ENCODE measurements around the gene CBX7. TPM values are rescaled to one million over a fixed set of nuclear protein-coding genes. Genes with fewer than 3 reads are reported as not detected.

The CBX7 gene
- total and polyA plus RNA-seq, 12 donors = 34.5 to 85.8 (median 75.8) TPM

- intact Hi-C loops (cut with DNase I) = loop anchor here in 2 of 10 donors (10.0 kb wide), 2 partner anchors 258 to 358 kb away; partner anchors contain the start of gene CBX6 (in 1 of the 2)
- Histone ChIP-seq H3K4me1 (peaks cover 4 to 33% (median 19%) of the 10 kb centered on the region in 9 donors), H3K9me3 (no peaks in the 10 kb centered on the region), H3K36me3 (peaks cover 0 to 62% (median 3%) of the 10 kb centered on the region in 9 donors), H3K27me3 (no peaks in the 10 kb centered on the region), H3K27ac (no peak overlapping the region), H3K4me3 (no peak overlapping the region)
- 95 to 96% methylated on average over 22 of the region's 22 CpGs for WGBS, 2 donors
- TF ChIP-seq CTCF (IDR thresholded peaks at IDR 0.05) = no peak
- no peak for ATAC-seq
- DNase-seq = no peak
These were observed 19.5 kb downstream of the CBX7 start for GRCh38 chr22:39132871-39133524.

GRCh38 chr22:39132281-39132680, 20.2 kb downstream of the CBX7 start:
- H3K36me3 ChIP-seq = peaks cover 0 to 55% (median 3%) of the 10 kb centered on the region in 9 donors
- intact Hi-C loops (cut with DNase I) = loop anchor here in 2 of 10 donors (10.0 kb wide), 2 partner anchors 257 to 357 kb away; partner anchors contain the start of gene CBX6 (in 1 of the 2)
- 85 to 91% methylated on average over 6 of the region's 6 CpGs for WGBS, 2 donors

GRCh38 chr22:39130892-39131855, 21.3 kb downstream of the CBX7 start:
- no peaks in the 10 kb centered on the region for H3K27me3 ChIP-seq
- H3K9me3 ChIP-seq = no peaks in the 10 kb centered on the region
- H3K27ac ChIP-seq = peak overlapping the region in 6 of 10 donors; percentile 23 to 65 (median 44)
- H3K36me3 ChIP-seq = peaks cover 0 to 45% (median 3%) of the 10 kb centered on the region in 9 donors
- TF ChIP-seq CTCF (IDR thresholded peaks at IDR 0.05) = no peak
- WGBS, 2 donors = 45 to 51% methylated on average over 24 of the region's 24 CpGs
- intact Hi-C loops (cut with DNase I) = loop anchor here in 2 of 10 donors (10.0 kb wide), 2 partner anchors 256 to 356 kb away; partner anchors contain the start of gene CBX6 (in 1 of the 2)
- ATAC-seq = peak in 4 of 8 donors; percentile 12 to 30 (median 26)
- H3K4me3 ChIP-seq = no peak overlapping the region
- no peak for DNase-seq
- peaks cover 4 to 33% (median 19%) of the 10 kb centered on the region in 9 donors for H3K4me1 ChIP-seq

More at GRCh38 chr22:39132281-39132680, 20.2 kb downstream of the CBX7 start:
- Histone ChIP-seq H3K4me3 (no peak overlapping the region), H3K27ac (no peak overlapping the region), H3K27me3 (no peaks in the 10 kb centered on the region), H3K9me3 (no peaks in the 10 kb centered on the region), H3K4me1 (peaks cover 4 to 33% (median 19%) of the 10 kb centered on the region in 9 donors)
- ATAC-seq (no peak), DNase-seq (no peak)
- TF ChIP-seq CTCF (IDR thresholded peaks at IDR 0.05) = no peak

GRCh38 chr22:39130152-39130704, 22.3 kb downstream of the CBX7 start:
- intact Hi-C loops (cut with DNase I) = loop anchor here in 2 of 10 donors (10.0 kb wide), 2 partner anchors 255 to 355 kb away; partner anchors contain the start of gene CBX6 (in 1 of the 2)
- H3K4me1 ChIP-seq = peaks cover 4 to 28% (median 19%) of the 10 kb centered on the region in 9 donors
- no peak overlapping the region for H3K27ac ChIP-seq
- no peak for ATAC-seq
- WGBS, 2 donors = 93 to 94% methylated on average over 8 of the region's 8 CpGs
- no peaks in the 10 kb centered on the region for H3K9me3 ChIP-seq
- no peak for TF ChIP-seq CTCF (IDR thresholded peaks at IDR 0.05)
- no peaks in the 10 kb centered on the region for H3K27me3 ChIP-seq
- H3K36me3 ChIP-seq = peaks cover 0 to 39% (median 3%) of the 10 kb centered on the region in 9 donors
- no peak overlapping the region for H3K4me3 ChIP-seq
- no peak for DNase-seq

Measured in heart right ventricle (tissue), 16 donors.